Measurements from ENCODE around the gene NDST4.
"Not testable (repeated sequence)": the region's sequence is repeated elsewhere in the genome, so short reads cannot be mapped to it uniquely, and the experiment has no call there.

The NDST4 gene

DNA sequence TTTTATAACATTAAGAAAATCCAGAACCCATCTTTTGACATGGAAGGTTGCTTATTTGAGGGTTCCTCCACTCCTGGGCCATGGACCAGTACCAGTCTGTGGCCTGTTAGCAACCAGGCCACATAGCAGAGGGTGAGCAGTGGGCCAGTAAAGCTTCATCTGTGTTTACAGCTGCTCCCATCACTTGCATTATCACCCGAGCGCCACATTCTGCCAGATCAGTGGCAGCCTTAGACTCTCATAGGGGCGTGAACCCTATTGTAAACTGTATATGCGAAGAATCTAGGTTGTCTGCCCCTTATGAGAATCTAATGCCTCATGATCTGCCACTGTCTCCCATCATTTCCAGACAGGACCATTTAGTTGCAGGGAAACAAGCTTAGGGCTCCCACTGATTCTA lies 58.6 kb downstream of the NDST4 start:
- DNase-seq (ENCODE audit: low spot score), result no peak

DNA sequence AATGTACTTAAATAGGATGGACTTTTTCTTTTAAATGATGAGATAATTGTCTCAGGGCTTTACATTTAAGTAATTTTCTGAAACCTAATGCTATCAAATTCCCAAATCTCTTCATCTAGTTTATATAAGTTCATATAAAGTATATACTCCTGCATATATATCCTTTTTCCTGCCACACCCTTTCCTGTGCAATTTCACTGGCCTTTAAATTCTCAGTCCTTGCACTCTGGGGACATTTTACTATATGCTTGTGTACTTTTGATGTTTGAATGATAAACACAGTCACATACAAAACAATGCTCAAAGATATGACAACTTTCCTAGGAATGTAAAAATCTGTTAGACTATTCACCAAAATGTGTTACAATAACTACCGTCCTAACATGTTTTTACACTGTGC lies 60.1 kb downstream of the NDST4 start:
- no peak for DNase-seq (ENCODE audit: low spot score)

DNA sequence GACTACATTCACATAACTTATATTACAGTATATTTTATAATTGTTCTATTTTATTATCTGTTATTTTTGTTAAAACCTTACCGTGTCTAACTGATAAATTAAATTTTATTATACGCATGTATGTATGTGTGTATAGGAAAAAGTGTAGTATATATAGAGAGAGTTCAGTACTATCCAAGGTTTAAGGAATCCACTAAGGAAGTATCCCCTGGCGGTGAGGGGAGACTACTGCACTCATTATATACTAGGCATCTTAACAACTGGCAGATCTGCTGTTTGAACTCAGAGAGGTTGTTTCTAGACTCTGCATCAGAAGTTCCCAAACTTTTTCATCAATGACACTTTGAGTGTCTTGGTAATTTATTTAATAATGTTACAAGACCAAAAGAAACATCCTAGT lies 70.9 kb downstream of the NDST4 start:
- no peak for DNase-seq (ENCODE audit: low spot score)

- no peak for DNase-seq (ENCODE audit: low spot score)
Measured at GRCh38 chr4:115030281-115030680, 83.1 kb downstream of the NDST4 start.

GRCh38 chr4:115028682-115029410 lies 84.6 kb downstream of the NDST4 start:
- DNase-seq (ENCODE audit: low spot score), result no peak

GRCh38 chr4:114999880-115000279 lies 113.5 kb downstream of the NDST4 start:
- no peak for DNase-seq (ENCODE audit: low spot score)

DNA sequence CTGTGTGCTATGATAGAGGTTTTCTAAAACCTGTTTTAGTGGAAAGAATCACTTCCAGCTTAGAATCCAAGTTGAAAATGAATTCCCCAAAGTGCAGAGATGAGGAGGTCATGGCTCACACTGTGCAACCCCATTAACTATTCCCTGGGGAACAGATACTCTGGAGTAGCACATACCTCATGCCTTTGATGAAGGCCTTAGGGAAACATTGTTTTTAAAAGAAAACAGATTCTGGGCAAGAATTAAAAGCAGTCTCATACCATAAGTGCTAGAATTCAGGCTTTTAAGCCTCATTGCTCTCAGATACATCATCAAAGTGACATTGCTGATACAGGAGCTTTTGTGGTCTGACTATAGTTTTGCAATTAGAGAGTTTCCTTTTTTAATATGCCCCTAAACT lies 115.1 kb downstream of the NDST4 start:
- DNase-seq (ENCODE audit: low spot score), result no peak

GRCh38 chr4:114997576-114998247 lies 115.7 kb downstream of the NDST4 start:
- DNase-seq (ENCODE audit: low spot score), result no peak

DNA sequence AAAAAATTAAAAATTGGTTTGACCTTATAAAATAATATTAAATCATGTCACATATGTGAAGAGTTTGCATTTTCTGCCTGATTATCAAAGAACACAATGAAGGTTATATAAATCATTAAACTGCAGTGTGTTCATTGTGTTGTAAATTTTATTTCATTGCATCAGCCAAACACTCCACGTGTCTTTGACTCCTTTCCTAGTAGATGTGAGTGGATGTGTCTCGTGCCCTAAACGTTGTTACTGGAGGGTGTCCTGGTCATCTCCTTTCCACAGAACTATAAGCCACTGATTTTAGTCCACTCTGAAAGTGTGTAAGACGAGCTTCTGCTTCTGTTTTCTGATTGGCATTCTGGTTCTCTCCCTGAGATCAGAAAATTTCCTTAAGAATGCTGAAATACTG lies 127.3 kb downstream of the NDST4 start:
- DNase-seq (ENCODE audit: low spot score), result no peak

GRCh38 chr4:114980932-114981708 lies 132.3 kb downstream of the NDST4 start:
- no peak for DNase-seq (ENCODE audit: low spot score)

DNA sequence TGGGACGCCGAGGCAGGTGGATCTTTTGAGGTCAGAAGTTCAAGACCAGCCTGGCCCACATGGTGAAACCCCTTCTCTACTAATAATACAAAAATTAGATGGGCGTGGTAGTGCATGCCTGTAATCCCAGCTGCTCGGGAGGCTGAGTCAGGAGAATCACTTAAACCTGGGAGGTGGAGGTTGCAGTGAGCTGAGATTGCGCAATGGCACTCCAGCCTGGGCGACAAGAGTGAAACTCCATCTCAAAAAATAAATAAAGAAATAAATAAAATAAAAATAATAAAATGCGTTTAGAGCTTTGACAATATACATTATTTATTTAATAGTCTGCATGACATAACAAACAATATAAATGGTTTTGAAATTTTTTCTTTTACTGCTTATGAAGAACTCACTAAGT lies 133.0 kb downstream of the NDST4 start:
- not testable (repeated sequence) for DNase-seq (ENCODE audit: low spot score)

- DNase-seq (ENCODE audit: low spot score), result no peak
Measured at GRCh38 chr4:114976901-114977300, 136.5 kb downstream of the NDST4 start.

GRCh38 chr4:114964026-114964425 lies 149.4 kb downstream of the NDST4 start:
- DNase-seq (ENCODE audit: low spot score), result no peak

DNA sequence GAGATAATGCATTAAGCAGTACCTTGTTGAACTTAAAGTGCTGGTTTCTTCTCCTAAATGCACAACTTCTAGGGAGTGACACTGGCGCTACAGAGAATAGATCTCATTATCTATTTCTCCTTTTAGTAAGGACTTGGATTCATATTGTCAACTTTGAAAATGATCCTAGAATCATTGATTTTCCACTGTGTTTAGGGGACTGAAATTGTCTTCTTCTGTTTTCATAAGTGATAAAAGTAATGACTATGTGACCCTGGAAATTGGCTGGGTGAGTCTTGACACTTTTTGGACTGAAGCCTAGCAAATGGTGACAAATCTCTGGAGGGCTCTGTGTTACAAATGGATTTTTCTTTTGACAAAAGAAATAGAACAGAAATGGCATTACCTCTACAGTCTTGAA lies 167.8 kb downstream of the NDST4 start:
- DNase-seq (ENCODE audit: low spot score), result no peak

GRCh38 chr4:114941503-114941902 lies 171.9 kb downstream of the NDST4 start:
- no peak for DNase-seq (ENCODE audit: low spot score)

GRCh38 chr4:114927881-114928280 lies 185.5 kb downstream of the NDST4 start:
- no peak for DNase-seq (ENCODE audit: low spot score)

- no peak for DNase-seq (ENCODE audit: low spot score)
Measured at GRCh38 chr4:114926583-114926982, 186.8 kb downstream of the NDST4 start.

DNA sequence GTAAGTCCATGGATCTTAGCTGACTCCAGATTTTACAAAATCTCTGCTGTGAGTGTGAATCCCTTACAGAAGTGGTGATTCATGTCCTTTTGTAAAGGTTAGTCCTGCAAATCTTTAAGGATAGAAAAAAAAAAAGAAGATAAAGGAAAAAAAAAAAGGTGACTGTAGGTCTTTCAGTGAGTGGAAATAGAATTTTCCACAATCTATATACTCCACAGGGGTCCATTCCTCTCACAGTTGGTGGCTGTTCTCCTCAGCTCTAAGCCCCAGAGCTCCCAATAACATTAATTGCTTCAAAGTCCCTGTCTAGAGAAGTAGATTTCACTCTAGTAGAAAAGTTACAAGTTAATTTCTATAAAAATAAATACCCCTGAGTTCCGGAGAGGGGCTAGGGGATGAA lies 189.1 kb downstream of the NDST4 start:
- DNase-seq (ENCODE audit: low spot score), result no peak

DNA sequence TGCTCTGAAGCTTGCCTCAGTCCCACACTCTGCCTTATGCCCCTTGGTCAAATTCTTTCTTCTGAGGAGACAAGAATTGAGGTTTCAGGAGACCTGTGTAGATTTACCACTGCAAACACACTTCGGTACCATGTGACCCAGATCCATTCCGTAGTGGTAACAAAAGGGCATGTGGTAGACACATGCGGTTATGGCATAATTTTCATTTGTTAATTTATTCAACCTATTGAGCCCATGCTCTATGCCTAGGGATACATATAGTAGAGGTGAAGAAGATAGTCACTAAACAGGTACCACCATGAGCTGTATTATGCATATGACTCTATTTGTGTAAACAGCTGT lies 190.9 kb downstream of the NDST4 start:
- DNase-seq (ENCODE audit: low spot score), result no peak

- DNase-seq (ENCODE audit: low spot score), result no peak
Measured at GRCh38 chr4:114921790-114922591, 191.4 kb downstream of the NDST4 start.

DNA sequence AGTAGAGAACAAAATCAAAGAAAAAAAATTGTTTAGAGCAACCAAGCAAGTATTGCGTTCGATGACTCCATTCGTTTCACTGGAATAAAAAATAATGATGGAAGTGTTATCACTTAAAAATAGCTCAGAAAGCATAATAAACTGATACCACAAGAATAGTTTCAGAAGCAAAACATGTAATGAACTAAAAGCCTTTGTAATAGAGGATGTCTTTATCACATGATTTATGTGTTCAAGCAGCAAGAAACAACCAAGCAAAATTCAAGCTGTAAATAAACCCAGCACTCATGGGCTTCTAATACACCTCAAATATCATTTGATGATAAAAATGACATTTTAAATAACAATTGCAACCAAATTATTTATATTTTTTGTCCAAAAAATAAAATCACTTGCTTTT lies 192.2 kb downstream of the NDST4 start:
- DNase-seq (ENCODE audit: low spot score), result no peak

- no peak for DNase-seq (ENCODE audit: low spot score)
Measured at GRCh38 chr4:114911111-114911510, 202.3 kb downstream of the NDST4 start.

Data from germinal center (tissue), 1 donor.